OCI-LY3 (cell line): ENCODE measurements around the gene MRTFA.

Experiments
- CTCF ChIP-seq: fragments of 200-600, 300-600 bp; sonication (generic); IDR thresholded peaks from 2 replicates; pipeline ENCODE4 v1.5.1; 2014; ENCODE audit warnings: antibody characterized with exemption, low read length, low read depth
- EZH2phosphoT487 ChIP-seq: fragments of 200-600 bp; shearing (Covaris generic); IDR thresholded peaks from 2 replicates; pipeline ENCODE4 v1.6.1; 2018; ENCODE audit warnings: antibody characterized with exemption, mixed run types, low read depth

DNA sequence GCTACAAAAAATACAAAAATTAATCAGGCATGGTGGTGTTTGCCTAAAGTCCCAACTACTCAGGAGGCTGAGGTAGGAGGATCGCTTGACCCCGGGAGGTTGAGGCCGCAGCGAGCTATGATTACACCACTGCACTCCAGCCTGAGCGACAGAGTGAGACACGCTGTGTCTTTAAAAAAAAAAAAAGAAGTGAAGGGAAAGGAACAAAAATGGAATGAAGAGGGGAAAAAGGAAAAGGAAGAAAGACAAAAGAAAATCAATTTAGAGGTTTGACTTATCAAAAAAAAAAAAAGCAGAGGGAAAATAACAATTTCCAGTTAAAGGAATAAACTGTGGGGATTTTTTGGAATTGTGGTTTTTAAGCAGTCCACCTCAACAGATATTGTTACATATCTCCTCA, 36.8 kb downstream of the MRTFA start:
- TF ChIP-seq CTCF = no peak
- TF ChIP-seq EZH2phosphoT487 = no peak
